SU-DHL-6 (cell line): ENCODE results near the gene DPP6.

ENCODE experiments used
- H2AFZ ChIP-seq: fragments of 200-600 bp; sonication (generic); 2 replicates; pipeline ENCODE4 v1.6.1; 2014; ENCODE audit warnings: low read depth, mild to moderate bottlenecking, moderate library complexity, mixed read lengths, antibody characterized with exemption, low read length; ENCODE audit not compliant: severe bottlenecking
- H3F3A ChIP-seq: fragments of 200-600 bp; shearing (Covaris generic); 2 replicates; pipeline ENCODE4 v1.6.0; 2016; ENCODE audit warnings: antibody characterized with exemption, mild to moderate bottlenecking; ENCODE audit not compliant: insufficient read depth
- H3K27ac ChIP-seq: fragments of 200-600 bp; sonication (generic); 2 replicates; pipeline ENCODE4 v1.5.1; 2016; ENCODE audit warnings: low read depth, mild to moderate bottlenecking, low read length, moderate library complexity, mixed read lengths
- H3K27me3 ChIP-seq: fragments of 200-600 bp; sonication (generic), shearing (Covaris generic); 2 replicates; pipeline ENCODE4 v1.6.0; 2014; ENCODE audit warnings: mild to moderate bottlenecking, low read length
- H3K36me3 ChIP-seq: fragments of 200-600 bp; sonication (generic); 2 replicates; pipeline ENCODE4 v1.6.1; 2014; ENCODE audit warnings: mild to moderate bottlenecking, low read length, mixed read lengths
- H3K4me2 ChIP-seq: fragments of 300-600, 200-600 bp; shearing (Covaris generic), sonication (generic); 2 replicates; pipeline ENCODE4 v1.6.0; 2014; ENCODE audit warnings: low read length, low read depth, mild to moderate bottlenecking; ENCODE audit not compliant: poor library complexity, severe bottlenecking
- H3K4me3 ChIP-seq: fragments of 200-600 bp; sonication (generic); 2 replicates; pipeline ENCODE4 v1.5.1; 2014; ENCODE audit warnings: antibody characterized with exemption, low read length, mild to moderate bottlenecking, mixed read lengths; ENCODE audit not compliant: insufficient read depth, poor library complexity, severe bottlenecking
- H3K79me2 ChIP-seq: fragments of 200-600 bp; sonication (generic); 2 replicates; pipeline ENCODE4 v1.6.1; 2014; ENCODE audit warnings: mild to moderate bottlenecking, low read length, moderate library complexity; ENCODE audit not compliant: insufficient read depth
- H3K9ac ChIP-seq: fragments of 200-600 bp; sonication (generic); 2 replicates; pipeline ENCODE4 v1.7.0; 2014; ENCODE audit warnings: mild to moderate bottlenecking, low read length
- H3K9me2 ChIP-seq: fragments of 200-600 bp; sonication (generic); replicated peaks from 2 replicates; pipeline ENCODE4 v1.6.1; 2014; ENCODE audit warnings: low read length; ENCODE audit not compliant: insufficient read depth
- H3K9me3 ChIP-seq: fragments of 200-600 bp; sonication (generic); 2 replicates; pipeline ENCODE4 v1.6.1; 2014; ENCODE audit warnings: low read length, mixed read lengths; ENCODE audit not compliant: insufficient read depth
- H4K20me1 ChIP-seq: fragments of 200-600 bp; sonication (generic); 2 replicates; pipeline ENCODE4 v1.6.1; 2014; ENCODE audit warnings: low read depth, mild to moderate bottlenecking, antibody characterized with exemption, low read length, moderate library complexity, mixed read lengths
- EZH2phosphoT487 ChIP-seq: fragments of 200-600 bp; sonication (generic), shearing (Covaris generic); conservative IDR thresholded peaks from 2 replicates; pipeline ENCODE4 v1.6.1; 2018; ENCODE audit warnings: mild to moderate bottlenecking, antibody characterized with exemption, low read length, moderate library complexity, mixed read lengths
- TF ChIP-seq, protein P1 (sequence below): fragments of 200-600 bp; sonication (generic); IDR thresholded peaks from one replicate; pipeline ENCODE4 v1.5.1; 2017; ENCODE audit warnings: antibody characterized with exemption, mild to moderate bottlenecking, low read length, moderate library complexity; ENCODE audit not compliant: insufficient read depth, poor library complexity, severe bottlenecking

DPP6 gene

DNA sequence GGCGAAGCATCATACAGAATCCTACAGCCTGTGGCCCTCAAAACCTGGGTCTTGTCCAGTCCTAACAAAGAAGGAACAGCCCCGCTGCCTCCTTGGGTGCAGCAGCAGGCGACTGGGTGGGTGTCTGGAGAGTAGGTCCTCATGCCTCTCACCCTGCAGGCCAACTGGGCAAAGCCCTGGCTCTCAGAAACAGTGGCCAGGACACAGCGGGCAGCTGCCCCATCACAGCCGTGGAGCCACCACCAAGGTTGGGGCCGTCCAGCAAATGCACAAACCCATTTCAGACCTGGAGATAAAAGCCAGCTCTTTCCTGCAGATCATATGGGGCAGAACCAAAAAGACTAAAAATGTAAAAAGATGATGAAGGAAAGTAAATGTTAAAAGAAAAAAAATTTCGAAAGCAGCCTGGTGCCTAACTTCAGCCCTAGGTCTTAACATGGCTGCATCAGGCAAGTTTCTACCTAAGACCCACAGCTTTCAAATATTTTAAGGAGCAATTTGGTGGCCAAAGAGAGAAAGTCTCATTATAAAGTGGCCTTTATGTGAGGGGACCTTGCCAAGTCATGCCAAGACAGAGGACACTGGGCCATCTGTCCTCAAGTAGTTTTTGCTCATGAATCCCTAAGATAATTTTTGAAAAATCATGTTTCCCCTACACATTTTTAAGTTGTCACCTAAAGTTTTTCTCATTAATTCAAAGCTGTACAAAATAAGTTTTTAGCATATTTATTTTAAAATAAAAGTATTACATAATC is 808.6 kb downstream of the DPP6 start:
- Histone ChIP-seq H3F3A (no peaks in the 10 kb centered on the region), H3K9me3 (no peaks in the 10 kb centered on the region), H3K9me2 (no peaks in the 10 kb centered on the region), H3K36me3 (no peaks in the 10 kb centered on the region), H3K79me2 (no peaks in the 10 kb centered on the region), H2AFZ (no peak overlapping the region), H3K9ac (no peak overlapping the region), H4K20me1 (no peaks in the 10 kb centered on the region), H3K4me3 (no peak overlapping the region), H3K4me2 (no peak overlapping the region), H3K27me3 (no peaks in the 10 kb centered on the region), H3K27ac (no peak overlapping the region)
- TF ChIP-seq, protein P1, sequence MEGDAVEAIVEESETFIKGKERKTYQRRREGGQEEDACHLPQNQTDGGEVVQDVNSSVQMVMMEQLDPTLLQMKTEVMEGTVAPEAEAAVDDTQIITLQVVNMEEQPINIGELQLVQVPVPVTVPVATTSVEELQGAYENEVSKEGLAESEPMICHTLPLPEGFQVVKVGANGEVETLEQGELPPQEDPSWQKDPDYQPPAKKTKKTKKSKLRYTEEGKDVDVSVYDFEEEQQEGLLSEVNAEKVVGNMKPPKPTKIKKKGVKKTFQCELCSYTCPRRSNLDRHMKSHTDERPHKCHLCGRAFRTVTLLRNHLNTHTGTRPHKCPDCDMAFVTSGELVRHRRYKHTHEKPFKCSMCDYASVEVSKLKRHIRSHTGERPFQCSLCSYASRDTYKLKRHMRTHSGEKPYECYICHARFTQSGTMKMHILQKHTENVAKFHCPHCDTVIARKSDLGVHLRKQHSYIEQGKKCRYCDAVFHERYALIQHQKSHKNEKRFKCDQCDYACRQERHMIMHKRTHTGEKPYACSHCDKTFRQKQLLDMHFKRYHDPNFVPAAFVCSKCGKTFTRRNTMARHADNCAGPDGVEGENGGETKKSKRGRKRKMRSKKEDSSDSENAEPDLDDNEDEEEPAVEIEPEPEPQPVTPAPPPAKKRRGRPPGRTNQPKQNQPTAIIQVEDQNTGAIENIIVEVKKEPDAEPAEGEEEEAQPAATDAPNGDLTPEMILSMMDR, result no peak
- TF ChIP-seq EZH2phosphoT487, result no peak

GRCh38 chr7:154861589-154861988 is 809.4 kb downstream of the DPP6 start:
- Histone ChIP-seq H3K9me3 (no peaks in the 10 kb centered on the region), H3K4me2 (no peak overlapping the region), H3K9me2 (no peaks in the 10 kb centered on the region), H3K79me2 (no peaks in the 10 kb centered on the region), H3K27ac (no peak overlapping the region), H3K9ac (no peak overlapping the region), H3K4me3 (no peak overlapping the region), H3K27me3 (no peaks in the 10 kb centered on the region), H4K20me1 (no peaks in the 10 kb centered on the region), H3F3A (no peaks in the 10 kb centered on the region), H2AFZ (no peak overlapping the region), H3K36me3 (no peaks in the 10 kb centered on the region)
- no peak for TF ChIP-seq EZH2phosphoT487
- TF ChIP-seq, protein P1, result no peak

DNA sequence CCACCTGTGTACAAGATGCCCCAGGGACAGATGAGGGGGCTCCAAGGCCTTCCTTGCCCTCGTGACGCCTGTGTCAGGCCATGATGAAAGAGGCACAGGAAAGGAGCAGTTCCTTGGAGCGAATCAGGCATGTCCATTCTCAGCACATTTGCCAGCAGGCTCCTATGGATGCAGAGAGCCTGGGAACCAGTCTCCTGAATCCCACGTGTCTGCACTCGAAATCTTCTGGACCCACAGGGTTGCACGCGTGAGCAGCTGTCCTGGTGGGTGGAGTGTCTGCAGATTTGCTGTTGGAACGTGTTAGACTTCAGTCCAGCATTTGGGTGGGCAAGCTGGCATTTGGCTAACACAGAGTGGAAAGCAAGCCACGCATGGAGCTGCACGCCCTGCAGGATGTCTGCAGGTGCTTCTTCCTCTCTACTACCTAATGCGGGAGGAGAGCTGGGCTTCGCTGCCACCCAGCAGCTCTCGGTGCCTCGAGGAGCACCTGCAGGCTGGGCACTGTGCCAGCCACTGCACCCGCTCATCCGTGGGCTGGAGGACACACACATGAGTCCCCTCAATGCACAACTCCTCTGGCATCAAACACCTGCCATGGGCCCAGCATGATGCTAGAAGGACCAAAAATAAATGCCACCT is 810.1 kb downstream of the DPP6 start:
- Histone ChIP-seq H3K4me3 (no peak overlapping the region), H3K79me2 (no peaks in the 10 kb centered on the region), H4K20me1 (no peaks in the 10 kb centered on the region), H3K9me2 (no peaks in the 10 kb centered on the region), H2AFZ (no peak overlapping the region), H3K27me3 (no peaks in the 10 kb centered on the region), H3K4me2 (no peak overlapping the region), H3K9me3 (no peaks in the 10 kb centered on the region), H3K9ac (no peak overlapping the region), H3K27ac (no peak overlapping the region), H3F3A (no peaks in the 10 kb centered on the region), H3K36me3 (no peaks in the 10 kb centered on the region)
- TF ChIP-seq, protein P1, result no peak
- TF ChIP-seq EZH2phosphoT487, result no peak
